Retina (tissue), 1 donor: ENCODE results near the gene AKNA.
"Not testable (repeated sequence)": the region's sequence is repeated elsewhere in the genome, so short reads cannot be mapped to it uniquely, and the experiment has no call there.

Experiments used
- DNase-seq: peaks from one replicate; pipeline ENCODE4 v3.0.0-alpha.2; 2016

The AKNA gene

DNA sequence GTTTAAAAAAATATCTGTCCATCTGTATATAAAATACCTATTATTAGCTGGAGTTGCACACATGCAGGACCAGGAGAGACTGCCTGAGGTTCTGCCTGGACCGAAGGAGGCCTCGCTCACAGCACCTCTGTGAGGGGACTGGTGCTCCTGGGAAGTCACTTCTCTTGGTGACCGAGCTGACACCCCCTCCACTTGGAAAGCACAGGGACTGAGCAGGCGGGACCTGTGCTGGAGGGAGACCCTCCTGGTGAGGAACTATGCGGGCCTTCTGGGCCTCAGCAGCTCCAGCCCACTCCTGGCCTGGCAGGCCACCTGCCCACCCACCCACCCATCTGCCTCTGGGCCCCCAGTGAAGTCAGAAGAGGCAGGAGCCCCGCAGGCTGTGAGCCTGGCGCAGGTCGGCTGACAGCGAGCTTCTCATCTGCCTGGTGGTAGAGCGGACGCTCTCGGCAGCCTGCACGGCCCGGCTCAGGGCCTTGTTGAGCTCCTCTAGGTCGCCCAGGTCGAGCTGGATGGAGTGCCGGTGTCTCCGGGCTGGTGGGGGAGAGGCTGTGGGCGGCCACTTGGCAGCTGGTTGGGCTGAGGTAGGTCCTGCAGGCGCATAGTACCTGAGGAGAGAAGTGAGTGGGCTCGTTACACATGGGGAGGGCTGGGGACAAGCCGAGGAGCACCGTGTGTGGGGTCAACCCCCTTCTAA lies 50.9 kb downstream of the AKNA start:
- DNase-seq = no peak

DNA sequence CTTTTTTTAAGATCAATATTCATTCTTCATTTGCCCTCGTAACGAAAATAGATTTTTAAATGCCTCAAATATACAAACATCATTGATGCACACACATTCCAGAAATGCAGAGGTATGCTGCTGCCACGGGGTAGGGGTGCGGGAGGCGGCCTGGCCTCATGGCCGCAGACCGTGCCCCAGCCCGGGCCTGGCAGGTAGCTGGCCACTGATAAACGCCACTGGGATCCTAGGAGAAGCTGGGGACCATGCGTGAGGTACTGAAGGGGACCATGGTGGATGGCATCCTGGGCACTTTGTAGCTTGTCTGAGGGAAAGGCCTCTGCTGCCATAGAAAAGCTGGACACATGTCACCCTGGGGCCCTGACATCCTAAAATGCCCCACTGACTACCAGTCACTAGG lies 51.6 kb downstream of the AKNA start:
- no peak for DNase-seq

DNA sequence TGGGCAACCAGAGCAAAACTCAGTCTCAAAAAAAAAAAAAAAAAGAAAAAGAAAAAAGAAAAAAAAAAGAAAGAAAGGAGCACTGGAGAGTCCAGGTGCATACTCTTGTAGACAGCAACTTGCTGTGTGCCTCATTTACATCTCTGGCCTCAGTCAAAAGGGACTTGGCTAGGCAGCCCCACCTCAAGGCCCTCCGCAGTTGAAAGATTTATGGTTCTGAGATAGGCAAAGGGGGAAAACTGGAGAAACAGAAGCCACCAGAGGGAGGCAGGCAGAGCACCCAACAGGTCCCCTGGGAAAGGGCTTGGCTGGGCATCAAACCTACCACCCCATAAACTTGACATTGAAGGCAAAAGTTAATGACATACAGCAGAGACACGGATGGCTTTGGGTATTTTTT lies 52.0 kb downstream of the AKNA start:
- no peak for DNase-seq

DNA sequence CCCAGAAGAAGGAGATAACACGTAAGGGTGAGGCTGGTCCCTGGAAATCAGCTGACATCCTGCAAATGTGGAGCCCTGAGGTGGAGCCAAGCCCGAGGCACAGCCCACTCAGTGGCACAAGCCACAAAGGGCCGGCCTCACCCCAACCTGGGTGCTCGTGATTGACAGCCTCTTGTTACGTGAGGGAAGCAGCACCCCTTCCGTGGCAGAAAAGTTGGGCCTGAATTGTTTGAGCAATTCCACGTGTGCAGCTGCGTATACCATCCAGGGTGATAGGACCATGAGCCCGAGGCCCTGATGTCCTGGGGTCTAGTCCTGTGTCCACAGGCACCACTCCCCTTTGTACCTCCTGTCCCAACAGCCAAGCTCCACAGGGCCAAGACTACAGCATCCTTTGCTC lies 53.3 kb downstream of the AKNA start:
- DNase-seq = no peak

DNA sequence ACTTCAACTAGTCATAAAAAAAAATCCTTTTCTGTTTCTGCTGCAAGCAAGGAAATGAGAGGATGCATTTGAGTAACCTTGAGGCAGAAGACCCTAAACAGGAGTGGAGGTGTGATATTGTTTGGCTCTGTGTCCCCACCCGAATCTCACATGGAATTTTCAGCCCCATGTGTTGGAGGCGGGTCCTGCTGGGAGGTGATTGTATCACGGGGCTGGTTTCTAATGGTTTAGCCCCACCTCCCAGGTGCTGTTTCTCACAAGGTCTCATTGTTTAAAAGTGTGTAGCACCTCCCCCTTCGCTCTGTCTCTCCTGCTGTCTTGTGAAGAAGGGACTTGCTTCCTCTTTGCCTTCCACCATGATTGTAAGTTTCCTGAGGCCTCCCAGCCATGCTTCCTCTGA lies 54.1 kb downstream of the AKNA start:
- DNase-seq = not testable (repeated sequence)

DNA sequence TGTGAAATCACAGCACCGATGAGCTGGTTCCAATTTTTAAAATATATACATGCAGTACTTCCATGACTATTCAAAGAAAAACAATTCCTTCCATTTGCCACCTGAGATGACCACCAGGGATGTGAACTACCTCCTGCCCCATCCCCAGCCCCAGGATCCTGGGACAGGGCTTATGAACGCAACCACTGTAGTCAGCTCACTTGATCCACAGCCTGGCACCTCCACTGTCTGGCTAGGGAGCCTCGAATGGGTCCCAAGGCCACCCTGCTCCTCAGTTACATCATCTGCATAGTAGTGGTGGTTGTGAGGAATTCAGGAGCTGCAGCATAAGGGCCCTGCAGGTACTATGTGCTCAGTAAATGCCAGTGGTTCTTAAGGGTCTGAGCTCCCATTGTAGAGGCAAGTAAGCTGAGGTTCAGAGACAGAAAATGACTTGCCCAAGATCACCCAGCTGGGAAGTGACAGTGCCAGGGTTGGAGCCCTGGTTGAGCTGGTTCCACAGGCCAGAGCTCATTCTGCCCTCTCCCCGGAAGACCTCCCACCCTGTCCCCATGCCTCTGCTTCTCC lies 55.2 kb downstream of the AKNA start:
- not testable (repeated sequence) for DNase-seq

DNA sequence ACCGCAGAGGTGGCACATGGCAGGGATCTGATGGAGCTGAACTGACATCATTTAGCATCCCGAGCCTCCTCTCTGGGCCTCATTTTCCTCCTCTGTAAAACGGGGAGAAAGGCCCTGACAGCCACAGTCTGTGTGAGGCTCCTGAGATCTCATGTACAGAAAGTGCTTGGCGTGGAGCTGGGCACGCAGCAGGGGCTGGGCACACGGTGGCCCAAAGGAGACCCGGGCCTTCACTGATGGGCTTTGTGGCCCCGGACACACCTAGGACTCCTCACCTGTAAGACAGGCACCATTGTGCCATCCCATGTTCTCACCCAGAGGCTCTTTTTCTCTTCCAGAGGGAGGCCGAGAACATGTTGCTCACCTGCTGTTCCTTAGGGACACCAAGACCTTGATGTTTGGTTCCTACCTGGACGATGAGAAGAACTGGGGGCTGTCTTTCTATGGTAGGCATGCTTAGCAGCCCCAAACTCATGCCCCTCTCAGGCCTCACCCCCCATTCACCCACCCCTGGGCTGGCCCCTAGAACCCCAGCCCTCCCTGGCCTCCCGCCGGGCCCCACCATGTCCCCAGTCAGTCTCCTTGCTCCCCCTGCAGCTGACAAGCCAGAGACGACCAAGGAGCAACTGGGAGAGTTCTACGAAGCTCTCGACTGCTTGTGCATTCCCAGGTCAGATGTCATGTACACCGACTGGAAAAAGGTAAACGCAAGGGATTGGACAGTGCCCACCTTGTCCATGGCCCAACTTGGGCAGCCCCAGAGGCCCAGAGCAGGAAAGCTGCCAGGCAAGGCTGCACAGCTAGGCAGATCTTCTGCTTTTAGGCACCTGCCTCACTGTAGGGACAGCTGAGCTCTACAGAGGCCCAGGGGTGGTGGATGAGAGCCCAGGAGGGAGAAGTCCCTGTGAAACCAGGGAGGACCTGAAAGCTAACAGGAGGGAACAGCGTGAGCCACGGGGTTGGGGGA lies 56.3 kb downstream of the AKNA start:
- DNase-seq = not testable (repeated sequence)

DNA sequence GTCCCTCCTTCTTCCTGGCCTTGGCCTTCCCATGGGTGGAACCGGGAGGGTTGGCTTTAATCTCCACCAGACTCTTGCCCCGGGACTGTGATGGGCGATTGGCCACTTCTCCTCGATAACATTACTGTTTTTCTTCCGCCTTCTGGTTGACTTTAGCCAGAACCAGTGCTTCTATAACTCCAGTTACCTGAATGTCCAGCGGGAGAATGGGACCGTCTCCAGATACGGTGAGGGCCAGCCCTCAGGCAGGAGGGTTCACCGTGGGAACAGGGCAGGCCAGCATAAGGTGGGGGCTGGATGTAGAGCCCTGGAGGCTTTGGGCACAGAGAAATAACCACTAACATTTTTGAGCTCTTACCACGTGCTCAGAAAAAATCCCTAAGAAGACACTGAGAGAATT lies 57.1 kb downstream of the AKNA start:
- DNase-seq = no peak

DNA sequence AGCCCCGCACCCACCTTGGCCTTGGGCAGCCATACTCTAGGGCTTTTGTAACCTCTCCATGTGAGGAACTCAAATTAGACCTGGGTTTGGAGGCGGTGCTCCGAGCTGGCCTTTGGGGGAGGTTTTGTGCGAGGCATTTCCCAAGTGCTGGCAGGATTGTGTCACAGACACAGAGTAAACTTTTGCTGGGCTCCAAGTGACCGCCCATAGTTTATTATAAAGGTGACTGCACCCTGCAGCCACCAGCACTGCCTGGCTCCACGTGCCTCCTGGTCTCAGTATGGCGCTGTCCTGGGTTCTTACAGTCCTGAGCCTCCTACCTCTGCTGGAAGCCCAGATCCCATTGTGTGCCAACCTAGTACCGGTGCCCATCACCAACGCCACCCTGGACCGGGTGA lies 58.2 kb downstream of the AKNA start, which contains the start of gene ORM2:
Gene ORM2 (plus strand): TSS at position 245 of the 398 bp plus-strand sequence. CDS start 36 bp downstream, at position 281.
- DNase-seq = not testable (repeated sequence)

DNA sequence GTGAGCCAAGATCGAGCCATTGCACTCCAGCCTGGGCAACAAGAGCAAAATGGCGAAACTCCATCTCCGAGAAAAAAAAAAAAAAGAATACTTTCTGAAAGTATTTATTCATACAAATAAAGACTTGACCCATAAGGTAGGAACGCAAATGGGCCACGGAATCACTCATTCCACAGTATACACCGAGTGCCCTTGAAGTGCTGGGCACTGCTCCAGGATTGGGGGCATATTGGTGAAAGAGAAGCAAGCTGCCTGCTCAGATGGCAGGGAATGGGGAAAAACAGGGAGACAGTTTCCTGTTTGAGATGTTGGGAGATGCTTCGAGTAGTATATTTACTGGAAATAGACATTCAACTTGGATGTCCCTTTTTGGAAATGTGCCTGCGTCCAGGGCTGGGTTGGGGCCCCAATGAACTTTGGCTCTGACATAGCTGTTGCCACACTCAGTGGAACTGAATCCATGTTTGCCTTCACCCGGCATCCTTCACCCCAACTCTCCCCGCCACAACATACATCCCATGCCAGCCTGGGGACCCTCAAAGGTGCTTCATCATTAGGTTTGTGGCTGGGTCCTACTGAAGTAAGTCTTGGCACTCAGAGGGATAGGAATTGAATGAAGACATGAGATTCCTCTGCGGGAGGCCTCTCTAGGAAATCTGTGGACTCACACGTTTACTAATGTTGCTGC lies 58.7 kb downstream of the AKNA start:
- not testable (repeated sequence) for DNase-seq

DNA sequence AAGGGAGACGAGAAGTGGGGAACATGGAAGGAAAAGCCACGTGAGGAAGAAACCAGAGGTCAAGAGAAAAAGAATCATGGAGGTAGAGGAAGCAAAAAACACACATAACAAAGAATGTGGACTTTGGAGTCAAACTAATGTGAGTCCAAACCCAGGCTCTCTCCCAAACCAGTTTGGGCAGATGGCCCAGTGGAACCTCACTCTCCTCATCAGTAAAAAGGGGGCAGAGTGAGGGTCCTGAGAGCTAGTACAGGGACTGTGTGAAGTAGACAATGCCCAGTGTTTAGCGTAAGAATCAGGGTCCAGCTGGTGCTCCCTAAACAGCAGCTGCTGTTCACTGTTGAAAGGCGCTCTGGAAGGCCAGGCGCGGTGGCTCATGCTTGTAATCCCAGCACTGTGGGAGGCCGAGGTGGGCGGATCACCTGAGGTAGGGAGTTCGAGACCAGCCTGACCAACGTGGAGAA lies 59.4 kb downstream of the AKNA start:
- not testable (repeated sequence) for DNase-seq

DNA sequence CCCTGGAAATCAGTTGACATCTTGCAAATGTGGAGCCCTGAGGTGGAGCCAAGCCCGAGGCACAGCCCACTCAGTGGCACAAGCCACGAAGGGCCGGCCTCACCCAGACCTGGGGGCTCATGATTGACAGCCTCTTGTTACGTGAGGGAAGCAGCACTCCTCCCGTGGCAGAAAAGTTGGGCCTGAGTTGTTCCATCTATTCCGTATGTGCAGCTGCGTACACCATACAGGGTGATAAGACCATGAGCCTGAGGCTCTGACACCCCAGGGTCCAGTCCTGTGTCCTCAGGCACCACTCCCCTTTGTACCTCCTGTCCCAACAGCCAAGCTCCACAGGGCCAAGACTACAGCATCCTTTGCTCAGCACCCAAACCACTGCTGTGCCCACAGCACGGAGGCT lies 60.0 kb downstream of the AKNA start:
- DNase-seq = no peak

DNA sequence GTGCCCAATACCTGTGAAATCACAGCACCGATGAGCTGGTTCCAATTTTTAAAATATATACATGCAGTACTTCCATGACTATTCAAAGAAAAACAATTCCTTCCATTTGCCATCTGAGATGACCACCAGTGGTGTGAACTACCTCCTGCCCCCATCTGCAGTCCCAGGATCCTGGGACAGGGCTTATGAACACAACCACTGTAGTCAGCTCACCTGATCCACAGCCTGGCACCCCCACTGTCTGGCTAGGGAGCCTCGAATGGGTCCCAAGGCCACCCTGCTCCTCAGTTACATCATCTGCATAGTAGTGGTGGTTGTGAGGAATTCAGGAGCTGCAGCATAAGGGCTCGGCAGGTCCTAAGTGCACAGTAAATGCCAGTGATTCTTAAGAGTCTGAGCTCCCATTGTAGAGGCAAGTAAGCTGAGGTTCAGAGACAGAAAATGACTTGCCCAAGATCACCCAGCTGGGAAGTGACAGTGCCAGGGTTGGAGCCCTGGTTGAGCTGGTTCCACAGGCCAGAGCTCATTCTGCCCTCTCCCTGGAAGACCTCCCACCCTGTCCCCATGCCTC lies 62.0 kb downstream of the AKNA start:
- not testable (repeated sequence) for DNase-seq

DNA sequence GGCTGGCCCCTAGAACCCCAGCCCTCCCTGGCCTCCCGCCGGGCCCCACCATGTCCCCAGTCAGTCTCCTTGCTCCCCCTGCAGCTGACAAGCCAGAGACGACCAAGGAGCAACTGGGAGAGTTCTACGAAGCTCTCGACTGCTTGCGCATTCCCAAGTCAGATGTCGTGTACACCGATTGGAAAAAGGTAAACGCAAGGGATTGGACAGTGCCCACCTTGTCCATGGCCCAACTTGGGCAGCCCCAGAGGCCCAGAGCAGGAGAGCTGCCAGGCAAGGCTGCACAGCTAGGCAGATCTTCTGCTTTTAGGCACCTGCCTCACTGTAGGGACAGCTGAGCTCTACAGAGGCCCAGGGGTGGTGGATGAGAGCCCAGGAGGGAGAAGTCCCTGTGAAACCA lies 62.8 kb downstream of the AKNA start:
- DNase-seq = not testable (repeated sequence)

DNA sequence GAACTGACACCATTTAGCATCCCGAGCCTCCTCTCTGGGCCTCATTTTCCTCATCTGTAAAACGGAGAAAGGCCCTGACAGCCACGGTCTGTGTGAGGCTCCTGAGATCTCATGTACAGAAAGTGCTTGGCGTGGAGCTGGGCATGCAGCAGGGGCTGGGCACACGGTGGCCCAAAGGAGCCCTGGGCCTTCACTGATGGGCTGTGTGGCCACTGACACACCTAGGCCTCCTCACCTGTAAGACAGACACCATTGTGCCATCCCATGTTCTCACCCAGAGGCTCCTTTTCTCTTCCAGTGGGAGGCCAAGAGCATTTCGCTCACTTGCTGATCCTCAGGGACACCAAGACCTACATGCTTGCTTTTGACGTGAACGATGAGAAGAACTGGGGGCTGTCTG lies 63.3 kb downstream of the AKNA start:
- DNase-seq = no peak

DNA sequence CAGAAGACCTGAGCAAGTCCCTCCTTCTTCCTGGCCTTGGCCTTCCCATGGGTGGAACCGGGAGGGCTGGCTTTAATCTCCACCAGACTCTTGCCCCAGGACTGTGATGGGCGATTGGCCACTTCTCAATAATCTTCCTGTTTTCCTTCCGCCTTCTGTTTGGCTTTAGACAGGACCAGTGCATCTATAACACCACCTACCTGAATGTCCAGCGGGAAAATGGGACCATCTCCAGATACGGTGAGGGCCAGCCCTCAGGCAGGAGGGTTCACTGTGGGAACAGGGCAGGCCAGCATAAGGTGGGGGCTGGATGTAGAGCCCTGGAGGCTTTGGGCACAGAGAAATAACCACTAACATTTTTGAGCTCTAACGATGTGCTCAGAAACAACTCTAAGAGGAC lies 63.9 kb downstream of the AKNA start:
- not testable (repeated sequence) for DNase-seq

DNA sequence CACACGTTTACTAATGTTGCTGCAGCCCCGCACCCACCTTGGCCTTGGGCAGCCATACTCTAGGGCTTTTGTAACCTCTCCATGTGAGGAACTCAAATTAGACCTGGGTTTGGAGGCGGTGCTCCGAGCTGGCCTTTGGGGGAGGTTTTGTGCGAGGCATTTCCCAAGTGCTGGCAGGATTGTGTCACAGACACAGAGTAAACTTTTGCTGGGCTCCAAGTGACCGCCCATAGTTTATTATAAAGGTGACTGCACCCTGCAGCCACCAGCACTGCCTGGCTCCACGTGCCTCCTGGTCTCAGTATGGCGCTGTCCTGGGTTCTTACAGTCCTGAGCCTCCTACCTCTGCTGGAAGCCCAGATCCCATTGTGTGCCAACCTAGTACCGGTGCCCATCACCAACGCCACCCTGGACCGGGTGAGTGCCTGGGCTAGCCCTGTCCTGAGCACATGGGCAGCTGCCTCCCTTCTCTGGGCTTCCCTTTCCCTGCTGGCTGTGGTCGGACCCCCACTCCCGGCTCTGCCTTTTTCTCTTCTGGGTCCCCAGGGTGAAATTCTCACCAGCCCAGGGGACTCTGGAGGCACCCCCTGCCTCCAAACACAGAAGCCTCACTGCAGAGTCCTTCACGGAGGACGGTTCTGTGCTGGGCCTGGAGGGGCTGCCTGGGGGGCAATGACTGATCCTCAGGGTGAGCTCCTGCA lies 64.8 kb downstream of the AKNA start, which contains the start of gene ORM1:
Gene ORM1 (plus strand): TSS at position 268 of the 701 bp plus-strand sequence. CDS start 36 bp downstream, at position 304.
- not testable (repeated sequence) for DNase-seq

DNA sequence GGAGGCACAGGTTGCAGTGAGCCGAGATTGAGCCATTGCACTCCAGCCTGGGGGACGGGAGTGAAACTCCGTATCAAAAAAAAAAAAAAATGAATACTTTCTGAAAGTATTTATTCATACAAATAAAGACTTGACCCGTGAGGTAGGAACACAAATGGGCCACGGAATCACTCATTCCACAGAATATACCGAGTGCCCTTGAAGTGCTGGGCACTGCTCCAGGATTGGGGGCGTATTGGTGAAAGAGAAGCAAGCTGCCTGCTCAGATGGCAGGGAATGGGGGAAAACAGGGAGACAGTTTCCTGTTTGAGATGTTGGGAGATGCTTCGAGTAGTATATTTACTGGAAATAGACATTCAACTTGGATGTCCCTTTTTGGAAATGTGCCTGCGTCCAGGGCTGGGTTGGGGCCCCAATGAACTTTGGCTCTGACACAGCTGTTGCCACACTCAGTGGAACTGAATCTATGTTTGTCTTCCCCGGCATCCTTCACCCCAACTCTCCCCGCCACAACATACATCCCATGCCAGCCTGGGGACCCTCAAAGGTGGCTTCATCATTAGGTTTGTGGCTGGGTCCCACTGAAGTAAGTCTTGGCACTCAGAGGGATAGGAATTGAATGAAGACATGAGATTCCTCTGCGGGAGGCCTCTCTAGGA lies 65.5 kb downstream of the AKNA start:
- not testable (repeated sequence) for DNase-seq

DNA sequence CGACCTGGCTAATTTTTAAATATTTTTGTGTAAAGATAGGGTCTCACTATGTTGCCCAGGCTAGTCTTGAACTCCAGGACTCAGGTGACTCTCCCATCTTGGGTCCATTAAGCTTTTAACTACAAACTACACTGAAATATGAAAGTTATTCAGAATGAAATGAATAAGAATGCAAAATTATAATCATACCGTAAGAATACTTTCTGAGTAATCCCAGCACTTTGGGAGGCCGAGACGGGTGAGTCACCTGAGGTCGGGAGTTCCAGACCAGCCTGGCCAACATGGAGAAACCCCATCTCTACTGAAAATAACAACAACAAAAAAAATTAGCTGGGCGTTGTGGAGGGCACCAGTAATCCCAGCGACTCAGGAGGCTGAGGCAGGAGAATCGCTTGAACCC lies 66.0 kb downstream of the AKNA start:
- DNase-seq = no peak

DNA sequence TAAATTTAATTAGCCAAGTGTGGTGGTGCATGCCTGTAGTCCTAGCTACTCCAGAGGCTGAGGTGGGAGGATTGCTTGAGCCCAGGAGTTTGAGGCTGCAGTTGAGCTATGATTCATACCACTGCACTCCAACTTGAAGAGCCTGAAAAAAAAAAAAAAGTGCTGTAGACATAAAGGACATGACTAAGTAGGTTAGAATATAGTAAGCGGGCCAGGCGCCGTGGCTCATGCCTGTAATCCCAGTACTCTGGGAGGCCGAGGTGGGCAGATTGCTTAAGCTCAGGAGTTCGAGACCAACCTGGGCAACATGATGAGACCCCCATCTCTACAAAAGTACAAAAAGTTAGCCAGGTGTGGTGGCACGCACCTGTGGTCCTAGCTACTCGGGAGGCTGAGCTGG lies 67.1 kb downstream of the AKNA start:
- DNase-seq = not testable (repeated sequence)

DNA sequence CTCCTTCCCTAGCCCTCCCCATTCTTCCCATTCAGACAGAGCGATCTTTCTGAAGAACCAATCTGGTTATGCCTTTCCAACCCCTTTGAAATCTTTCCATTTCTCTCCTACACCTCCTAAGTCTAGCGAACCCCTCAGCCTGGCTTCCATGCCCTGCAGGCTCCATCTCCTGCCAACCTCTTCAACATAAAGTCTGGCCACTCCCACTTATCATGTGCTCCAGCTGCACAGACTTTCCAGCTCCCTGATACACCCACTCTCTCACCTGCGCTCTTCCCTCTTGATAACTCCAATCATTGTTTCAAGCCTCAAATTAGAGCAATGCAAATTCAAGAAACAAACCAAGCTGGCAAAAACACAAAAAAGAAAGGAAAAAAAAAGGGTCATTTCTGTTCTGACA lies 68.6 kb downstream of the AKNA start:
- DNase-seq = no peak
